Natural killer cell (primary cell): ENCODE results near the gene SRP68. TPM values are rescaled to one million over a fixed set of nuclear protein-coding genes. Genes with fewer than 3 reads are reported as not detected.

ENCODE experiments used
- ATAC-seq, 3 donors: fragments of 150-1000 bp in 2 of 3; fragments of 200-7000 bp in 1 of 3; cut with Tn5 transposase; 1 replicate in 1 of 3; 2 replicates in 2 of 3; pipeline ENCODE4 v1.10.0; 2021; ENCODE audit warnings: mild to moderate bottlenecking in 2 of 3, moderate library complexity in 2 of 3
- DNase-seq, 2 donors: peaks; one replicate each; pipeline versions ENCODE4 v3.0.0 to v3.0.0-alpha.2; 2013 to 2021; ENCODE audit warnings: mixed read lengths in 1 of 2
- H3K27ac ChIP-seq: one replicate; pipeline ENCODE4 v1.5.1; 2013; ENCODE audit warnings: mild to moderate bottlenecking, low read length
- H3K27me3 ChIP-seq: one replicate; pipeline ENCODE4 v1.6.1; 2013; ENCODE audit warnings: low read length; ENCODE audit not compliant: control insufficient read depth, insufficient read depth
- H3K36me3 ChIP-seq: one replicate; pipeline ENCODE4 v1.6.1; 2013; ENCODE audit warnings: low read length; ENCODE audit not compliant: control insufficient read depth, insufficient read depth
- H3K4me1 ChIP-seq: one replicate; pipeline ENCODE4 v1.6.1; 2013; ENCODE audit warnings: low read length; ENCODE audit not compliant: control insufficient read depth, insufficient read depth
- H3K4me3 ChIP-seq: one replicate; pipeline ENCODE4 v1.5.1; 2013; ENCODE audit warnings: low read length
- H3K9me3 ChIP-seq: one replicate; pipeline ENCODE4 v1.6.1; 2013; ENCODE audit warnings: low read length; ENCODE audit not compliant: control insufficient read depth, insufficient read depth
- H3K27ac Mint-ChIP-seq, 2 donors: one replicate each; pipeline ENCODE4 v1.8.0; 2022; ENCODE audit warnings: mild to moderate bottlenecking in 2 of 2, mixed read lengths in 2 of 2, moderate library complexity in 1 of 2
- H3K27me3 Mint-ChIP-seq, 2 donors: one replicate each; pipeline ENCODE4 v1.8.0; 2022; ENCODE audit warnings: low read depth in 2 of 2, mixed read lengths in 2 of 2
- H3K36me3 Mint-ChIP-seq: one replicate; pipeline ENCODE4 v1.8.0; 2022; ENCODE audit warnings: mixed read lengths
- H3K4me1 Mint-ChIP-seq, 2 donors: one replicate each; pipeline ENCODE4 v1.8.0; 2022; ENCODE audit warnings: mixed read lengths in 2 of 2
- H3K4me3 Mint-ChIP-seq: one replicate; pipeline ENCODE4 v1.8.0; 2022; ENCODE audit warnings: mild to moderate bottlenecking, moderate library complexity, mixed read lengths
- H3K9me3 Mint-ChIP-seq, 2 donors: one replicate each; pipeline ENCODE4 v1.8.0; 2022; ENCODE audit warnings: mixed read lengths in 2 of 2
- CTCF ChIP-seq: fragments of 200-600 bp; IDR thresholded peaks from one replicate; pipeline ENCODE4 v1.8.0; 2022; ENCODE audit warnings: antibody characterized with exemption
- WGBS: methylation state at CpG from one replicate; pipeline ENCODE4 v1.1.7; 2013; ENCODE audit warnings: missing lambda C conversion rate; ENCODE audit not compliant: insufficient coverage; 5-methylcytosine and 5-hydroxymethylcytosine counted together
- intact Hi-C: fragments of 100-400 bp; cut with micrococcal nuclease; formaldehyde crosslinking; loops from one replicate; pipeline ENCODE4 v1.14.2; 2022
- total RNA-seq, 4 donors: library from RNA; stranded (reverse); fragments of 120-200 nt in 1 of 4; gene quantifications; one replicate each; pipeline versions ENCODE4 v1.2.3 to v1.2.4, GENCODE V29; 2013 to 2022

SRP68 gene
- total RNA-seq, 3 donors from 2014 or later (not counting 1 experiment from before 2014, with no cell fraction given), result 57.8 to 74.4 (median 70.7) TPM

- DNase-seq (no peak), ATAC-seq (no peak)
- no peaks in the 10 kb centered on the region for H3K9me3 Mint-ChIP-seq
- H3K27ac ChIP-seq, result no peak overlapping the region
- H3K4me3 Mint-ChIP-seq, result no peak overlapping the region
- H3K27me3 ChIP-seq, result no peaks in the 10 kb centered on the region
- no peak overlapping the region for H3K27ac Mint-ChIP-seq
- H3K4me1 Mint-ChIP-seq, result peaks cover 9 to 12% of the 10 kb centered on the region in 2 donors
- H3K27me3 Mint-ChIP-seq, result no peaks in the 10 kb centered on the region
- H3K4me3 ChIP-seq, result no peak overlapping the region
- no peaks in the 10 kb centered on the region for H3K36me3 ChIP-seq
- intact Hi-C loops, result no loop called here
- peaks cover 16% of the 10 kb centered on the region for H3K4me1 ChIP-seq
- H3K36me3 Mint-ChIP-seq, result no peaks in the 10 kb centered on the region
- 91% methylated on average over 12 of the region's 12 CpGs for WGBS
- H3K9me3 ChIP-seq, result no peaks in the 10 kb centered on the region
- no peak for TF ChIP-seq CTCF
Observed at GRCh38 chr17:76025294-76025693, 47.0 kb downstream of the SRP68 start.

GRCh38 chr17:76024353-76024752 is 48.0 kb downstream of the SRP68 start:
- Mint-ChIP-seq H3K9me3 (no peaks in the 10 kb centered on the region), H3K4me3 (no peak overlapping the region), H3K4me1 (peaks cover 4 to 10% of the 10 kb centered on the region in 2 donors), H3K27ac (no peak overlapping the region), H3K27me3 (no peaks in the 10 kb centered on the region), H3K36me3 (no peaks in the 10 kb centered on the region)
- 93% methylated on average over 7 of the region's 9 CpGs for WGBS
- Histone ChIP-seq H3K9me3 (no peaks in the 10 kb centered on the region), H3K36me3 (no peaks in the 10 kb centered on the region), H3K4me1 (peaks cover 7% of the 10 kb centered on the region), H3K27me3 (no peaks in the 10 kb centered on the region), H3K27ac (no peak overlapping the region), H3K4me3 (no peak overlapping the region)
- intact Hi-C loops, result no loop called here
- ATAC-seq (no peak), DNase-seq (no peak)
- no peak for TF ChIP-seq CTCF

- ATAC-seq (no peak), DNase-seq (no peak)
- H3K27ac Mint-ChIP-seq, result no peak overlapping the region
- Histone ChIP-seq H3K36me3 (no peaks in the 10 kb centered on the region), H3K4me1 (peaks cover 2% of the 10 kb centered on the region), H3K27me3 (no peaks in the 10 kb centered on the region), H3K9me3 (no peaks in the 10 kb centered on the region), H3K4me3 (no peak overlapping the region), H3K27ac (no peak overlapping the region)
- H3K36me3 Mint-ChIP-seq, result no peaks in the 10 kb centered on the region
- peaks cover 0 to 6% of the 10 kb centered on the region in 2 donors for H3K4me1 Mint-ChIP-seq
- intact Hi-C loops, result no loop called here
- 95% methylated on average over 8 of the region's 9 CpGs for WGBS
- no peaks in the 10 kb centered on the region for H3K9me3 Mint-ChIP-seq
- no peaks in the 10 kb centered on the region for H3K27me3 Mint-ChIP-seq
- H3K4me3 Mint-ChIP-seq, result no peak overlapping the region
- no peak for TF ChIP-seq CTCF
Observed at GRCh38 chr17:76023900-76024237, 48.4 kb downstream of the SRP68 start.
